CD4-positive, alpha-beta T cell treated with Interleukin-4 for 4 hours (primary cell): ENCODE data around the gene THRSP.
"Not testable (repeated sequence)": the region's sequence is repeated elsewhere in the genome, so short reads cannot be mapped to it uniquely, and the experiment has no call there.

Experiments used
- DNase-seq: peaks from one replicate; pipeline ENCODE4 v3.0.0-alpha.2; 2020

THRSP gene, protein sequence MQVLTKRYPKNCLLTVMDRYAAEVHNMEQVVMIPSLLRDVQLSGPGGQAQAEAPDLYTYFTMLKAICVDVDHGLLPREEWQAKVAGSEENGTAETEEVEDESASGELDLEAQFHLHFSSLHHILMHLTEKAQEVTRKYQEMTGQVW

DNA sequence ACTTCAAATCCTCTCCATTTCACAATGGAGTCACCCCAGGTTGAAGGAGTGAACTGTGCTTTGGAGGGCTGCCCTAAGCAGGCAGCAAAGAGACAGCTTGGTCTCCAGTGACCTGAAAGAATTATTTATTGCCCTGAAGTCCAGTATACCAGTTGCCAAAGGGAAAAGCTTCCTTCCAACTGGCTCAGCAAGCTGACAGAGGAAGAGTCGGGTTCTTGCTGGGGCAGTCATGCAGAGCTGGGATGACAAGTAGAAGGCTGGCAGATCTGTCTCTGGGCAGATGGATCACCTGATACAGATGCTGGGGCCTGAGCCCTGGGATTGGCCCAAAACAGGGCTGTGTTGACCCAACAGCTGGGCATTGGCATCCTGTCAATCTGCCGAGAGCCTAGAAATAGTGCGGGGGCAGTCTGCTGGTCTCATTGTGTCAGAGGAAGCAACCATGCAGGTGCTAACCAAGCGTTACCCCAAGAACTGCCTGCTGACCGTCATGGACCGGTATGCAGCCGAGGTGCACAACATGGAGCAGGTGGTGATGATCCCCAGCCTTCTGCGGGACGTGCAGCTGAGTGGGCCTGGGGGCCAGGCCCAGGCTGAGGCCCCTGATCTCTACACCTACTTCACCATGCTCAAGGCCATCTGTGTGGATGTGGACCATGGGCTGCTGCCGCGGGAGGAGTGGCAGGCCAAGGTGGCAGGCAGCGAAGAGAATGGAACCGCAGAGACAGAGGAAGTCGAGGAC lies at the start of gene THRSP:
TSS of gene THRSP (plus strand) at position 422 of the 742 bp plus-strand sequence. CDS start at position 443, 21 bp downstream.
- no peak for DNase-seq

DNA sequence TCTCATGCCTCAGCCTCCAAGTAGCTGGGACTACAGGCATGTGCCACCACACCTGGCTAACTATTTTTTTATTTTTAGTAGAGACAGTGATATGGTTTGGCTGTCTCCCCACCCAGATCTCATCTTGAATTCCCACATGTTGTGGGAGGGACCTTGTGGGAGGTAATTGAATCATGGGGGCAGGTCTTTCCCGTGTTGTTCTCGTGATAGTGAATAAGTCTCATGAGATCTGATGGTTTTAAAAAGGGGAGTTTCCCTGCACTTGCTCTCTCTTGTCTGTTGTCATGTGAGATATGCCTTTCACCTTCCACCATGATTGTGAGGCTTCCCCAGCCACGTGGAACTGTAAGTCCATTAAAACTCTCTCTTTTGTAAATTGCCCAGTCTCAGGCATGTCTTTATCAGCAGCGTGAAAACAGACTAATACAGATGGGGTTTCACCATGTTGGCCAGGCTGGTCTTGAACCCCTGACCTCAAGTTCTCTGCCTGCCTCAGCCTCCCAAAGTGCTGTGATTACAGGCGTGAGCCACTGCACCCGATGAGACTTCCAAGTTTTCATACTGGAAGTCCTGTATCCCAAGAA lies 48.6 kb upstream of the THRSP start:
- not testable (repeated sequence) for DNase-seq

DNA sequence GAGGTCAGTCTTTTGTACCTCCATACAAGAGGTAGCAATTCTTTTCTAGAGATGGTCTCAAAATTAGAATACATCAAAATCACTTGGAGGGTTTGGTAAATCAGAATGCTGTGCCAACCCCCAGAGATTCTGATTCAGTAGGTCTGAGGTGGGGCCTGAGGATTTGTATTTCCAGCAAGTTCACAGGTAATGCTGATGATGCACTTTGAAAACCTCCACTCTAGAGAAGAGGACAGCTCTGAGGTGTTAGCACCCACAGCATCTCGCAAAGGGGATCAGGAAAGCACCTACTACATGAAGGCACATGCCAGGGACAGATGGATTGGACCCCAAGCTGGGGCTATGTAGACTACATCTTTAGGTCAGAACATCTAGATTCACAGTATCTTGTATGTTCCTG lies 47.8 kb upstream of the THRSP start:
- no peak for DNase-seq

DNA sequence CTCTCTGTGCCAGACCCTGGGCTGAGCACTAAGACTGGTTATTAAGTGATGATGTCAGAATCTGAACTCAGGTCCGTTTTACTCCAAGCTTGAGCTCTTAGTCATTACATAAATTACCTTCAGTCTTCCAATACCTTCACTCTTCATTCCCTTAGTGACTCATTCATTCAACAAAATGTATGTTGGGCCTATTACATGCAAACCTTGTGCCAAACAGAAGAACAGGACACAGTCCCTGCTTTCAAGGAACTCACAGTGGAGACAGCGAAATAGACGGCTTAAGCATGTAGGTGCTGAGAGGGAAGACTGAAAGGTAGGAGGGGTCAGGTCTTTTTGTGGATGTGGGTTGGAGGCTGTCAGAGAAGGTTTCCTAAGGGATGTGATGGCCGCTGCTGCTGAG lies 43.9 kb upstream of the THRSP start:
- DNase-seq, result no peak

DNA sequence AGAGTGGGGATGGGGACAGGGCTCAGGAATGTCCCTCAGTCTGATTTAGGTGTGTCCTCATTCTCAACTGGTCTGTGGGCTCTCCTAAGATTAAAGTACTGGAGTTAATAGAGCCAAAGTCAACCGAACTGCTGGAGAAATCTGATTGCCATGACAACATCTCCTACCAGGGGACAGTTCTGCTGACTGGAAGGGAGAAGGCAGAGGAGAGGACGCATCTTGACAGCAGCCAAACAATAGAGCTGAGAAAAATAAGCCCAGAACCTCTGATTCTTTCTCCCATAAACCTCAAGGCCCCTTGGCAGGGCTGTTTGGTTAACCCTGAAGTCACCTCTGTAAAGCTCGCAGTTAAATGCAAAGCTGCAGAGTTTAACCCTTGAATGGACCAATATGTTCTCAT lies 43.4 kb upstream of the THRSP start:
- no peak for DNase-seq

DNA sequence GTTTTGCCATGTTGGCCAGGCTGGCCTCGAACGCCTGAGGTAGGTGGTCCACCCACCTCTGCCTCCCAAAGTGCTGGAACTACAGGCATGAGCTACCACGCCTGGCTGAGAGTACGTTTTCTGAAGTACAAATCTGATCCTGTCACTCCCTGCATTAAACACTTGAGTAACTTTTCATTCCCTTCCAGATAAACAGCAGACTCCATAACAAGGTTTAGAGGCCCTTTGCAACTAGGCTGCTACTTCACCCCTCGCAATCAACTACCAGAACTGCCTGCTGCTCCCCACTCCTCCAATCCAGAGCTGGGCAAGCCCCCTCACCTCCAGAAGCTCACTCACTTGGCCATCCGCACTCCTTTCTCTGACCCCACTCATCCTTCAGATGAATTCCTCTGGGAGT lies 42.0 kb upstream of the THRSP start:
- no peak for DNase-seq

DNA sequence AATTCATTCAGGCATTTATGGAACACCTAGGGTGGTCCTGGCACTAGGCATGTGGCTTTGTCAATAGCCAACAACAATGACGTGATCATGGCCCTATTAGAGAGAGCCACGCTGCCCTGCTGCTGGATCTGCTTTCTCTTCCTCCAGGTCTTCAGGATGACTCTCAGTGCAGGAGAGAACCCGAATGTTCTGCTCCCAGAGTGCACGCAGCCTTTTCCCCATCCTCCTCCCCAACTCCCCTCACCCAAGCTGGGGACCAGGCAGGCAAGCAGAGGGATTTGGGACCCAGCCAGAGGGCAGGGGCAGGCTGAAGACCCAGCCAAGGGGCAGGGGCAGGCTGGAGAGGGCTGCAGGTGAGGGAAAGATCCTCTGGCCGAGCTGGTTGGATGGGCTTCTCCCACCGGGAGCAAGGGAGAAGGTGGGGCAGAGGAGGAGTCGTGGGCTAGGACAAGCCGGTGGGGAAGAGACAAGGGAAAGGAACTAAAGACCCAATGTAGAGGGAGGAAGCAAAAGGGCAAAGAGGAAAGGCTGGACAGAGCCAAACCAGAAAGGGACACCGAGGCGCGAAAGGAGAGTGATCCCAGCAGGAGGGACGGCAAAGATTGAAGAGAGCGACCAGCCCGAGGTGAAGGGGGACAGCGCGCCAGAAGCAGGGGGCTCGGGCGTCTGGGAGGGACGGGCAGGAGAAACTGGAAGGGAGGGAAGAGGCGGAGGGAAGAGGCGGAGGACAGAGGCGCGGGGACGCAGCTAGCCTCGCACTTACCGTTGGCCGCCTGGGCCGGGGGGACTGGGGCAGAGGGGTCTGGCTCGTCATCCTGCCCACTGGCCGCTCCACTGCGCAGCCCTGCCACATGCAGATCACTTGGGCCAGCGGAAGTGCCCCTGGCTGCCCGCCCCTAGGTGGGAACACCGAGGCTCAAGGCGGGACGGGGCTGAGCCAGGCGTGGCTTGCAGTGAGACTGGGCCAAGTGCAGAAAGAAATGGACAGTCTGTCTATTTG lies 41.0 kb upstream of the THRSP start, which contains the start of gene KCTD14:
TSS of gene KCTD14 (minus strand) at position 880 of the 1,000 bp plus-strand sequence. CDS start at position 853, 27 bp downstream.
- no peak for DNase-seq

DNA sequence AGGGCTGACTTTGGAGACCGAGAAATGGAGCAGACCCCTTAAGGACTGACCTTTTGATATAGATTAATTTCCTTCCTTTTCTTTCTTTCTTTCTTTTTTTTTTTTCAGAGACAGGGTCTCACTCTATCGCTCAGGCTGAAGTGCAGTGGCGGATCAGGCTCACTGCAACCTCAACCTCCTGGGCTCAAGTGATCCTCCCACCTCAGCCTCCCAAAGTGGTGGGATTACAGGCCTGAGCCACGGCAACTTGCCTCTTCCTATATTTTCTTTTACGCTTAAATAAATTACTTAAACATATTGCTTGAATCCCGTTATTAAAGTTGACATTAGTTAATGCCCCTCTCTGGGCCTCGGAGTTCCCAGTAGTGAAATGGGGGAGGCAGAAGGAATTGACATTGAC lies 40.2 kb upstream of the THRSP start:
- no peak for DNase-seq

DNA sequence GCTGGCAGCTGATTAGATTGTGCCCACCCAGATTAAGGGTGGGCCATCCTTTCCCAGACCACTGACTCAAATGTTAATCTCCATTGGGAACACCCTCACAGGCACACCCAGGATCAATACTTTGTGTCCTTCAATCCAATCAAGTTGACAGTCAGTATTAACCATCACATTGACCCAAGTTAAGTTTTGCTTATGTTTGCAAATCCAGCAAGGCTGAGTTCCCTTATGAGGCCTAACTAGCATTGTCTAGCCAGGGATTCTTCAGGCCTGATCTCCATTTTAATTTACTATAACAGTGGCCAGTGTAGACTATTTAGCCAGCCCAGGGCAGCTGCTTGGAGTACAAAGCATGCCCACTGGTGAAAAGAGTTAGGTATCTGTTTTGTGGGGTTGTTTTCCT lies 38.3 kb upstream of the THRSP start:
- DNase-seq, result no peak

DNA sequence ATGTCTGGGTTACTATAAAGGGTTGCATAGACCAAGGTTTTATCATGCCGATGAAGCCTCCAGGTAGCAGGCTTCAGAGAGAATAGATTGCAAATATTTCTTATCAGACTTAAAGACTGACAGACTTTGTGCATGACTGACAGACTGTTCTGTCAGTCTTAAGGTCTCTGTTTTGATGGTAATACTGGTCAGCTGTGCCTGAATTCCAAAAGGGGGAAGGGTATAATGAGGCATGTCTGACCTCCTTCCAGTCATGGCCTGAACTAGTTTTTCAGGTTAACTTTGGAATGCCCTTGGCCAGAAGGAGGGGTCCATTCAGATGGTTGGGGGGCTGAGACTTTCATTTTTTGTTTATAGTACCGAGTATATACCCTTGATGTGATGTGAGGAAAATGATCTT lies 35.9 kb upstream of the THRSP start:
- DNase-seq, result no peak

DNA sequence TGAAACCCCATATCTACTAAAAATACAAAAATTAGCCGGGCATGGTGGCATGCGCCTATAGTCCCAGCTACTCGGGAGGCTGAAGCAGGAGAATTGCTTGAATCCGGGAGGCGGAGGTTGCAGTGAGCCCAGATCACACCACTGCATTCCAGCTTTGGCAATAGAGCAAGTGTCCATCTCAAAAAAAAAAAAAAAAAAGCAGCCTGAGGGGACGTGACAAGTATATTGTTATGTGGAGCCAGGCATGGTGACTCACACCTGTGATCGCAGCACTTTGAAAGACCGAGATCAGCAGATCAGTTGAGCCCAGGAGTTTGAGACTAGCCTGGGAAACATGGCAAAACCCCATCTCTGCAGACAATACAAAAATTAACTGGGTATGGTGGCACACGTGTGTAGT lies 35.2 kb upstream of the THRSP start:
- not testable (repeated sequence) for DNase-seq

DNA sequence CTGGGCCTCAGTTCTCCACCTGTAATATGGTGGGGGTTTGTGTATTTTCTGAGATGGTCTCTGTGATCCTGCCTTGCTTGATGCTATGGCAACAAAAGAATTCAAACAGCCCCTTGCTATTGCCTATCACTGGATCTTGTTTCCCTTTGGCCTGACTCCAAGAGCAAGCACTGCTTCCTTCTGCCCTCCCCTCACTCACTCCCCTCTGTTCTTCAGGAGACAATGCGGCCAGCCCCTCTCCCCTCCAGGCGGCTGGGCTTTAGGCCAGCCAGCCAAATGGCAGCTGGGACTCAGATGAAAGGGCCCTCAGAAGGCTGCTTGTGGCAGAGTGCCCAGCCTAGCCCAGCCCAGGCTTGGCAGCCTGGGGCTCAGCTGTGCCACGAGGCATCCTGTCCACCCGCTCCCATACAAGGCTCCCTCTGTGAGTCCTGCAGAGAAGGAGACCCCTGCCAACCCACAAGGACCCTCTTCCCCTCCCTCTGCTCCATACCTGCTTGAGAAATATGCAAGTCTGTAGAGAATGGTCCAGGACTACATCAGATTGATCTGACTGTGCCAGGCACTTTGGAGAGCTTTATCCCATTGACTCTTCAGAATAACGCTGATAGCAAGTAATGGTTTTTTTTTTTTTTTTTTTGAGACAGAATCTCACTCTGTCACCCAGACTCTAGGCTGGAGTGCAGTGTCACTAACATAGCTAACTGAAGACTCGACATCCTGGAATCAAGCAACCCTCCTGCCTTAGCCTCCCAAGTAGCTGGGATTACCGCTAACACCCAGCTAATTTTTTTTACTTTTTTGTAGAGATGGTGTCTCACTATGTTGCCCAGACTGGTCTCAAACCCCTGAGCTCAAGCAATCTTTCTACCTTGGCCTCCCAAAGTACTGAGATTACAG lies 33.0 kb upstream of the THRSP start:
- DNase-seq, result no peak

DNA sequence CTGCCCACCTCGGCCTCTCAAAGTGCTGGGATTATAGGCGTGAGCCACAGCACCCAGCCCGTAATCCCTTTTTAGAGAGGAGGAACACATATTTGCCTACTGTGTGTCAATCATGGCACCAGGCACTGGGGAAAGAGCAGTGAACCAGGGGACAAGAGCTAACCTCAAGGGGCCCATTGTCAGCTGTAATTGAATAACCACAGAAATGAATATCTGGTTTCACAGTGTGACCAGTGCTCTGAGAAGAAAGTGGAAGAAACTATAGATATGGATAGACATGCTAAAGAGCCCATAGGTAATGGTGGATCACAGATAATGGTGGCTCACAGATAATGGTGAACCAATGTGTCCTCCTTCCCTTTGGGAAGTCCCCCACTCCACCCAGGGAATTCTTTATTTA lies 32.0 kb upstream of the THRSP start:
- DNase-seq, result no peak

DNA sequence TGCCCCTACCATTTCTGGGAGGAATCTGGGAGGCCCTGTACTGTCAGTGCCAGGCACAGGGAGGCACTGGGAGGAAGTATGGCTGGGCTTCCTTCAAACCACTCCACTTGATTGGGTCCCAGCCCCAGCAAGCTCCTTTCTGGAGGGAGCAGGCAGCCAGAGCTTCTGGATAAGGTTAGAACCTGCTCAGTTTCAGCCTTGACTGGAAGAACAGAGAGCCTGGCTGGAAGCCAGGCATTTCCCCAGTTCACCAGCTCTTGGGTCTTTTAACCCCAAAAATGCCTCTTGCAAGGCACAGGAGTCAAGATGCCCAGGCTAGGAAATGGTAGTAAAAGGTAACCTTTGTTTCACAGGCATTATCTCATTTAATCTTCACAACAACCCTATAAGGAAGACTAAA lies 31.6 kb upstream of the THRSP start:
- DNase-seq, result no peak

DNA sequence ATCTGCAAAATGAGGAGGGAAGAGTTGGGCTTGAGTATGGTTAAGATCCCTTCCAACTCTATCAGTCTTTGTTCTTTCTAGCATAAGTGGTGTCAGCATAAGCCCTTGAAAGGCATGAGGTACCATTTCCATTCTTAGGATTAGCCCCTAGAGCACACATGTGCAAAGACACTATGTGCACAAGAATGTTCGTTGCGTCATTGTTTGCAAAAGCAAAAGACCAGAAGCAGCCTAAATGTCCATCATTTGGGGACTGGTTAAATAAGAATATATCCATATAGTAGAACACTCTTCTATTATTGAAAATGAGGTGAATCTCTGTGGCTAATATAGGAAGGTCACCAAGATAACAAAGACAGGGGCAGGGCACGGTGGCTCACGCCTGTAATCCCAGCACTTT lies 30.6 kb upstream of the THRSP start:
- DNase-seq, result no peak

DNA sequence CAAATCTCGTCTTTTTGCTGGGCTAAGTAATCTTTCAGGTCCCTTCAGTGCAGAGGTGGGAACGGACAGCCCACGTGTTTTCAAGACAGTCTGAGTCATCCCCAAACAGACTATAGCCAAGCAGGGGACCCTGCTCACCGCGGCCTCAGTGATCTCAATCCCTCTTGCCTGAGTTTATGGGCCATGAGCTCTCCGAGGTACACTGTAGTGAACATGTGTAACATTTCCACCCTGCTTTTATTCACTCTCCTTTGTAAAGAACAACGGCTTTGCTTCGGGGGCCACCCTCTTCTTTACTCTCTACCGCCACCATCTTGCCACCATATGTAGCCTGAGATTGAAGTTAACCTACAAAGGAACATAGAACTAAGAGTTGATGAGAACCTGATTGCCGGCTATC lies 29.0 kb upstream of the THRSP start:
- DNase-seq, result no peak

DNA sequence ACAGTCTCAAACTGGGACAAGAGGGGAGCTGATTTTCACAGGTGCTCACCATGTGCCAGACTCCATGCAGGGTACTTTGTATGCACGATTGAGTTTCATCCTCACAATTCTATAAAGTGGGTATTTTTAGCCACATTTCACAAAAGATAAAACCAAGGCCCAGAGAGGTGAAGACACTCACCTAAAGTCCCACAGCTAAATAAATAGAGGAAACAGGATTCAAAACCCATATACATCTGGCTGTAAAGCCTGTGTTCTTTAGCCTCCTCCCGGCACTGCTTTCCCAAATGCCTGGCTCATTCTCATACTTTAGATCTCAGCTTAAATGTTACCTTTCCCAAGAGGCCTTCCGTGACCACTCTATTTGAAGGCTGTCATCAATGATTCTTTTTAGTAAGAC lies 27.3 kb upstream of the THRSP start:
- no peak for DNase-seq

DNA sequence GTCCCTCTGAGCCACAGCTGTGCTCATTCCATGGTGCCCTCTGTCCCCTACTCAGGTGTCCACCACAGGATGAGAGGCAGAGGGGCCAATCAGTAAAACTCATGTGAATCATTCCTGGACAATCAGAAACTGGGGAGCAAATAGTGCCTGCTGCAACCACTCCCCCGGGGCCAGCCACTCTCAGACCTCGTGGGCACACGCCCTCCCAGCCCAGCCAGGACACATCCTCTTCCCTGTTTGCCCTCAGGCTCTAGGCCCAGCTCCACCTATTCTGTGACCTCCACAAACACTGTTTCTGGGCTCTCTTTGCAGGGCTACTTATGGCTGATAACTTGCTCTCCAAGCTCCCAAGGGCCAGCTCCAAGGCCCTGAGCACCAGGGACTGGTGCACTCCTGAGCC lies 26.6 kb upstream of the THRSP start:
- DNase-seq, result no peak

DNA sequence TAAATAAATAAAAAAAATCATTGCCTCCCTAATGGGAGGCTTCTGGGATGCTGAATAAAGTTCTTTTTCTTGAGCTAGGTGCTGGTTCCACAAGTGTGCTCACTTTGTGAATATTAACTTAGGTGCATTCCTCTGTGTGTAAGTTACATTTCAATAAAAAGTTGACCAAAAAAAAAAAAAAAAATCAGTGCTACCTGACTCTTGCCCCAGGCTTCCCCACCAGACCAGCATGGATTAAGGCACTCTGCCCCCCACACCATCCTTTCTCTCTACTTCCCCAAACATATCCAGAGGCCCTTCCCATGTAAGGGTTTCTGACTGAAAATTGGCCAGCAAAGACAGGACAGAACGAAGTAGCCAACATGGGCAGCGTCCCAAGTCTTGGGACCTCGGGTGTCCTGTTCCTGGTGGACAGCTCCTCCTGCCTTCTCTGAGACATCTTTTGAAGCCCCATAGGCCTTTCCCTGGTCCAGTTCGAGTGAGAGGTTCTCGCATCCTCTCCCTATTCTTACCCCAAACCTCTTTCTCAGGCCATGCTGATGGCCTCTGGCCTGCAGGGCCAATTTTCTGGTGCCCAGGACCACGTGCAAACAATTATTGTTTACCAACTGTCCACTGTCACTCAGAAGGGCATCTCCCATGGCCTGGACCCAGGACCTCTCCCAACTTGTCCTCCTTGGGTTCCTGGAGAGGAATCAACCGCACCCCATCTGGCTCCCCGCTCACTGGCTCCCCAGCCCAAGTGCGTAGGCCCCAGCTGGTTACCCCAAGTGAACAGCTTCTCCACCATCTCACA lies 25.6 kb upstream of the THRSP start:
- no peak for DNase-seq

DNA sequence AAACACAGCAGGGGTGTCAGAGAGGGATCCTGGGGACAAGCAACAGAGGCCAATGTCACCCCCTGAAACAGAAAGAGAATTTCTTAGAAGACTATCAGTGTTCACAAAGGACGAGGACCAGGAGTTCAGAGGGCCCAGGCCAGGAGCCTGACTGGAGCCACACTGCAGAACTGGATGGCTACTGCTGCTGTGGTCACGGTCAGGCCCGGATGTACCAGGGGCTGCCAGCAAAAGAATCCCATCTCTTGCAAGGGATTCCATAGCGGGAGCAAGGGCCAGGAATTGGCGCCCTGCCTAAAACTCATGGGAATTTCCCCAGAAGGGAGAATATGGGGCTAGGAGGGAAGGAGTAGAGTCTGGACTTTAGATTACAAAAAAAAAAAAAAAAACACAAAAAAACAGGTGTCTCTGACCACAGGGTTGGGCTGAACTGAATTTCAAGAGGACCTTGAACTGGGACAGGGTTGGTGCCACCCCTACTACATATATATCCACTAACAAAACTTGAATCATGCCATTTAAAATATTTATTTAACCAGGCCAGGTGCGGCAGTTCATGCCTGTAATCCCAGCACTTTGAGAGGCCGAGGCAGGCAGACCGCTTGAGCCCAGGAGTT lies 24.9 kb upstream of the THRSP start:
- no peak for DNase-seq

DNA sequence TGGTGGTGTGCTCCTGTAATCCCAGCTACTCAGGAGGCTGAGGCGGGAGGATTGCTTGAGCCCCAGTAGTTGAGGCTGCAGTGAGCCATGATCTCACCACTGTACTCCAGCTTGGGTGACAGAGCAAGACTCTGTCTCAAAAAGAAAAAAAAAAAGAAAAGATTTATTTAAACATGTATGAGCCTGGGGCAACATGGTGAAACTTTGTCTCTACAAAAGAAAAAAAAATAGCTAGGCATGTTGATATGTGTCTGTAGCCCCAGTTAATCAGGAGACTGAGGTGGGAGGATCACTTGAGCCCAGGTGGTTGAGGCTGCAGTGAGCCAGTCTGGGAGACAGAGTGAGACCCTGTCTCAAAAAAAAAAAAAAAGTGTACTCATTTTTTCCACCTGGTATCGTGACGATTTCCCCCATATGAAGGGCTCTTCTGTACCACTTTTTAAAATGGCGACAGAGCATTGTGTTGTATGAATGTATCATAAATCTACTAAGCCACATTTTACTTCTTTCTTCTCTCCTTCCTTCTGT lies 24.2 kb upstream of the THRSP start:
- DNase-seq, result no peak
